H1 (cell line): ENCODE data around the gene BCAS3. TPM values are rescaled to one million over a fixed set of nuclear protein-coding genes. Genes with fewer than 3 reads are reported as not detected.

ENCODE experiments used
- CTCF ChIA-PET: fragments of 300-600 bp; sonication (Branson Sonifier 250); formaldehyde crosslinking; loops from one replicate; lab custom pipeline; 2021; ENCODE audit not compliant: partially characterized antibody; lab: Charles Lee
- POLR2A ChIA-PET: fragments of 300-600 bp; sonication (Branson Sonifier 250); formaldehyde crosslinking; loops from one replicate; lab custom pipeline; 2021; ENCODE audit warnings: inconsistent platforms; ENCODE audit not compliant: partially characterized antibody; lab: Charles Lee
- DNase-seq, 2 experiments: peaks; one replicate each; pipeline versions ENCODE4 v3.0.0 to v3.0.0-alpha.2; 2010 to 2022; ENCODE audit warnings: low spot score in 2 of 2, low read depth in 1 of 2, mixed read lengths in 1 of 2
- FAIRE-seq: peaks from 2 replicates; lab custom pipeline; 2011; peaks lifted over from hg19 to GRCh38; lab: Jason Lieb, UNC
- H2AFZ ChIP-seq: 2 replicates; pipeline ENCODE4 v1.8.1; 2012; ENCODE audit warnings: low read length, inconsistent platforms
- H2AK5ac ChIP-seq: 2 replicates; pipeline ENCODE4 v1.6.1; 2013; ENCODE audit warnings: low read depth, low read length
- H2BK120ac ChIP-seq: replicated peaks from 2 replicates; pipeline ENCODE3; 2013; ENCODE audit warnings: low read depth, low read length, inconsistent platforms
- H2BK12ac ChIP-seq: 2 replicates; pipeline ENCODE4 v1.6.1; 2013; ENCODE audit warnings: low read depth, low read length
- H2BK15ac ChIP-seq: 2 replicates; pipeline ENCODE4 v1.6.1; 2013; ENCODE audit warnings: low read length
- H2BK20ac ChIP-seq: 2 replicates; pipeline ENCODE4 v1.6.1; 2013; ENCODE audit warnings: low read length
- H2BK5ac ChIP-seq: 2 replicates; pipeline ENCODE4 v1.6.1; 2013; ENCODE audit warnings: low read depth, low read length
- H3K14ac ChIP-seq: 2 replicates; pipeline ENCODE4 v1.6.1; 2013; ENCODE audit warnings: inconsistent platforms; ENCODE audit not compliant: insufficient read length
- H3K18ac ChIP-seq: 2 replicates; pipeline ENCODE4 v1.6.1; 2013; ENCODE audit warnings: low read length; ENCODE audit errors: extremely low read depth
- H3K23ac ChIP-seq: 2 replicates; pipeline ENCODE4 v1.6.1; 2013; ENCODE audit warnings: inconsistent platforms; ENCODE audit not compliant: insufficient read length
- H3K23me2 ChIP-seq: 2 replicates; pipeline ENCODE4 v1.6.1; 2013; ENCODE audit warnings: low read depth, low read length
- H3K27ac ChIP-seq: 2 replicates; pipeline ENCODE4 v1.6.1; 2011; ENCODE audit warnings: low read depth, low read length, inconsistent platforms
- H3K27me3 ChIP-seq, 4 experiments: replicated peaks in 1 of 4; 1 replicate in 1 of 4; 2 replicates in 3 of 4; pipeline versions ENCODE4 v1.6.1 to v1.8.1; 2011 to 2013; ENCODE audit warnings: low read length in 3 of 4, mild to moderate bottlenecking in 3 of 4, inconsistent platforms in 2 of 4, mixed read lengths in 2 of 4, moderate library complexity in 1 of 4; ENCODE audit not compliant: control insufficient read depth in 3 of 4, insufficient read depth in 3 of 4; ENCODE audit errors: extremely low read depth in 1 of 4
- H3K36me3 ChIP-seq, 4 experiments: 2 replicates each; pipeline versions ENCODE4 v1.6.1 to v1.8.1; 2011 to 2013; ENCODE audit warnings: mild to moderate bottlenecking in 4 of 4, low read length in 3 of 4, moderate library complexity in 2 of 4, control low read depth in 1 of 4, inconsistent platforms in 1 of 4; ENCODE audit not compliant: insufficient read depth in 4 of 4, control insufficient read depth in 2 of 4
- H3K4ac ChIP-seq: replicated peaks from 2 replicates; pipeline ENCODE3; 2013; ENCODE audit warnings: low read length, low read depth, mixed read lengths, inconsistent platforms; ENCODE audit not compliant: insufficient read length
- H3K4me1 ChIP-seq, 4 experiments: replicated peaks in 1 of 4; 1 replicate in 1 of 4; 2 replicates in 3 of 4; pipeline versions ENCODE4 v1.6.1 to v1.8.1; 2011 to 2013; ENCODE audit warnings: low read length in 3 of 4, inconsistent platforms in 2 of 4, mixed read lengths in 1 of 4; ENCODE audit not compliant: insufficient read depth in 4 of 4, control insufficient read depth in 3 of 4
- H3K4me2 ChIP-seq, 2 experiments: 2 replicates each; pipeline versions ENCODE4 v1.6.1 to v1.8.1; 2011 to 2013; ENCODE audit warnings: low read depth in 2 of 2, low read length in 2 of 2, control low read depth in 1 of 2, inconsistent platforms in 1 of 2, mild to moderate bottlenecking in 1 of 2; ENCODE audit not compliant: insufficient read depth in 1 of 2
- H3K4me3 ChIP-seq, 4 experiments: fragments of 200-600, 300-600 bp in 1 of 4; sonication (generic), shearing (Covaris generic), sonication (Bioruptor Twin) in 1 of 4; 2 replicates each; pipeline versions ENCODE4 v1.5.1 to v1.8.1; 2011 to 2016; ENCODE audit warnings: low read length in 4 of 4, low read depth in 3 of 4, control low read depth in 2 of 4, inconsistent platforms in 2 of 4, mild to moderate bottlenecking in 2 of 4, mixed read lengths in 1 of 4, moderate library complexity in 1 of 4; ENCODE audit not compliant: insufficient read depth in 2 of 4; ENCODE audit errors: extremely low read depth in 1 of 4
- H3K56ac ChIP-seq: replicated peaks from 2 replicates; pipeline ENCODE3; 2013; ENCODE audit warnings: low read depth, mild to moderate bottlenecking, mixed read lengths, low read length, inconsistent platforms; ENCODE audit not compliant: insufficient read length
- H3K79me1 ChIP-seq: 2 replicates; pipeline ENCODE4 v1.6.1; 2013; ENCODE audit warnings: low read depth, low read length, control low read depth
- H3K79me2 ChIP-seq, 2 experiments: 2 replicates each; pipeline versions ENCODE4 v1.6.1 to v1.8.1; 2012 to 2013; ENCODE audit warnings: low read length in 2 of 2, mild to moderate bottlenecking in 2 of 2, inconsistent platforms in 1 of 2; ENCODE audit not compliant: insufficient read depth in 2 of 2, control insufficient read depth in 1 of 2
- H3K9ac ChIP-seq, 4 experiments: replicated peaks in 1 of 4; 1 replicate in 1 of 4; 2 replicates in 3 of 4; pipeline versions ENCODE4 v1.6.1 to v1.8.1; 2011 to 2013; ENCODE audit warnings: low read depth in 3 of 4, low read length in 3 of 4, control low read depth in 2 of 4, mild to moderate bottlenecking in 2 of 4, moderate library complexity in 2 of 4, inconsistent platforms in 1 of 4; ENCODE audit errors: extremely low read depth in 1 of 4
- H3K9me3 ChIP-seq, 2 experiments: 2 replicates each; pipeline versions ENCODE4 v1.6.1 to v1.8.1; 2012 to 2013; ENCODE audit warnings: mild to moderate bottlenecking in 2 of 2, moderate library complexity in 2 of 2, control low read depth in 1 of 2, inconsistent platforms in 1 of 2, low read depth in 1 of 2, low read length in 1 of 2, mixed read lengths in 1 of 2; ENCODE audit not compliant: insufficient read depth in 2 of 2
- H4K20me1 ChIP-seq, 2 experiments: replicated peaks in 1 of 2; 2 replicates each; pipeline versions ENCODE3 to v1.8.1; 2011 to 2013; ENCODE audit warnings: inconsistent platforms in 2 of 2, low read length in 2 of 2, mild to moderate bottlenecking in 1 of 2; ENCODE audit not compliant: insufficient read depth in 2 of 2, control insufficient read depth in 1 of 2
- H4K5ac ChIP-seq: 2 replicates; pipeline ENCODE4 v1.6.1; 2013; ENCODE audit warnings: low read length, low read depth, mixed read lengths, inconsistent platforms; ENCODE audit not compliant: insufficient read length
- H4K8ac ChIP-seq: 2 replicates; pipeline ENCODE4 v1.8.0; 2013; ENCODE audit warnings: mild to moderate bottlenecking, moderate library complexity, low read length, inconsistent platforms; ENCODE audit not compliant: insufficient read depth; ENCODE audit errors: extremely low read depth
- H4K91ac ChIP-seq: replicated peaks from 2 replicates; pipeline ENCODE3; 2013; ENCODE audit warnings: low read length, mixed read lengths, inconsistent platforms; ENCODE audit not compliant: insufficient read length
- JUND ChIP-seq: IDR thresholded peaks from 2 replicates; pipeline ENCODE4 v1.6.1; 2011; ENCODE audit warnings: mild to moderate bottlenecking, improper control_type of control experiment, low read length
- KDM1A ChIP-seq: fragments of 200-600, 300-600 bp; sonication (generic); IDR thresholded peaks from 2 replicates; pipeline ENCODE4 v1.7.1; 2016; ENCODE audit warnings: mild to moderate bottlenecking, low read length, borderline replicate concordance
- KDM5A ChIP-seq: fragments of 200-600 bp; IDR thresholded peaks from 2 replicates; pipeline ENCODE4 v1.7.1; 2012; ENCODE audit warnings: mild to moderate bottlenecking, low read length, inconsistent platforms, mixed read lengths
- PHF8 ChIP-seq: fragments of 200-600 bp; sonication (generic); conservative IDR thresholded peaks from 2 replicates; pipeline ENCODE4 v1.7.1; 2012; ENCODE audit warnings: low read depth, mild to moderate bottlenecking, inconsistent platforms, low read length, moderate library complexity
- POU5F1 ChIP-seq: IDR thresholded peaks from 2 replicates; pipeline ENCODE4 v1.6.1; 2011; ENCODE audit warnings: low read depth, mild to moderate bottlenecking, low read length, moderate library complexity
- RAD21 ChIP-seq, 2 experiments: IDR thresholded peaks in 1 of 2; conservative IDR thresholded peaks in 1 of 2; 2 replicates each; pipeline ENCODE4 v1.6.1; 2011; ENCODE audit warnings: low read depth in 2 of 2, low read length in 2 of 2, improper control_type of control experiment in 1 of 2, inconsistent platforms in 1 of 2, mild to moderate bottlenecking in 1 of 2, moderate library complexity in 1 of 2
- RNF2 ChIP-seq: fragments of 200-900, 300-1000 bp; sonication (generic); IDR thresholded peaks from 2 replicates; pipeline ENCODE4 v1.7.1; 2016; ENCODE audit warnings: borderline replicate concordance, low read depth, mild to moderate bottlenecking, antibody characterized with exemption, low read length; ENCODE audit not compliant: poor library complexity, severe bottlenecking; ENCODE audit errors: missing control alignments
- SIN3A ChIP-seq, 2 experiments: IDR thresholded peaks in 1 of 2; conservative IDR thresholded peaks in 1 of 2; 2 replicates each; pipeline ENCODE4 v1.6.1; 2011 to 2012; ENCODE audit warnings: low read length in 2 of 2, improper control_type of control experiment in 1 of 2, low read depth in 1 of 2, mild to moderate bottlenecking in 1 of 2
- TBP ChIP-seq: IDR thresholded peaks from 2 replicates; pipeline ENCODE4 v1.6.1; 2011; ENCODE audit warnings: low read depth, low read length, improper control_type of control experiment
- WGBS, 2 experiments: shearing (Covaris generic) in 1 of 2; methylation state at CpG; one replicate each; pipeline versions ENCODE4 v1.1.6 to v1.1.7; 2013 to 2015; ENCODE audit warnings: low lambda C conversion rate in 2 of 2, mixed read lengths in 2 of 2, inconsistent platforms in 1 of 2, low coverage in 1 of 2, missing lambda C conversion rate in 1 of 2; ENCODE audit not compliant: insufficient replicate concordance in 2 of 2, insufficient coverage in 1 of 2, insufficient read length in 1 of 2; ENCODE audit errors: extremely low coverage in 1 of 2, missing lambda C conversion rate in 1 of 2; 5-methylcytosine and 5-hydroxymethylcytosine counted together
- polyA plus RNA-seq, 7 experiments: library from polyadenylated mRNA; depleted of rRNA in 3 of 7; stranded (reverse) in 5 of 7; unstranded in 2 of 7; fragments of >200 nt in 5 of 7; fragments of 200-250 nt in 2 of 7; gene quantifications; 1 replicate in 5 of 7; 2 replicates in 1 of 7; 4 replicates in 1 of 7; pipeline versions ENCODE4 v1.2.1 to v1.2.3, GENCODE V29; 2011 to 2013; ENCODE audit warnings: missing spikeins in 2 of 7, mixed read lengths in 2 of 7
- total RNA-seq: library from RNA; stranded (reverse); fragmentation: NEBNext Ultra II Directional; extraction: Animal tissue kit (Norgen Biotek cat#: 25700); gene quantifications from 2 replicates; pipeline ENCODE4 v1.2.1, GENCODE V29; 2021

The BCAS3 gene
- total and polyA plus RNA-seq, 2 of the 8 experiments (the other 6 are each of a cell fraction or from before 2014, with no cell fraction given), result 9.9 to 13.3 TPM

GRCh38 chr17:61338000-61338798 lies 660.5 kb downstream of the BCAS3 start:
- Histone ChIP-seq H3K79me2 (no peaks in the 10 kb centered on the region), H2BK12ac (no peak overlapping the region), H3K4me3 (no peak overlapping the region), H3K9me3 (no peaks in the 10 kb centered on the region), H3K56ac (no peak overlapping the region), H3K4me2 (no peak overlapping the region), H3K9ac (no peak overlapping the region), H3K23me2 (no peaks in the 10 kb centered on the region), H3K79me1 (no peaks in the 10 kb centered on the region), H4K5ac (no peak overlapping the region), H3K14ac (no peak overlapping the region), H3K23ac (no peak overlapping the region), H2BK15ac (no peak overlapping the region), H2AFZ (no peak overlapping the region), H4K20me1 (no peaks in the 10 kb centered on the region), H4K91ac (no peak overlapping the region), H3K18ac (no peak overlapping the region), H3K36me3 (no peaks in the 10 kb centered on the region), H2AK5ac (no peak overlapping the region), H3K27me3 (no peaks in the 10 kb centered on the region), H2BK5ac (no peak overlapping the region), H3K27ac (no peak overlapping the region), H2BK20ac (no peak overlapping the region), H3K4ac (no peak overlapping the region), H3K4me1 (0 out of 7 replicates have a peak, but pooled peaks cover 0 to 2% (median 0%) of the 10 kb centered on the region in 4 experiments), H4K8ac (no peak overlapping the region), H2BK120ac (no peak overlapping the region)
- FAIRE-seq, result no peak
- no peak for DNase-seq
- TF ChIP-seq RAD21 (IDR thresholded peaks at IDR 0.05 in 1 of 2, conservative IDR thresholded peaks at IDR 0.05 in 1 of 2; ENCODE audit: low read depth in 2 of 2, low read length in 2 of 2) (no peak), KDM1A (no peak), POU5F1 (no peak), JUND (no peak), PHF8 (no peak), SIN3A (conservative IDR thresholded peaks at IDR 0.05 in 1 of 2, IDR thresholded peaks at IDR 0.05 in 1 of 2; ENCODE audit: low read depth in 1 of 2, low read length in 2 of 2) (no peak), RNF2 (no peak), KDM5A (no peak), TBP (no peak)
- 86% methylated on average over 11 of the region's 12 CpGs; no CpG with 5 or more reads in 1 of the 2 experiments for WGBS, 2 experiments
- ChIA-PET CTCF (interaction anchor here (1.2 to 1.4 kb wide), 2 partner anchors 20 to 341 kb away, joined by 3 read pairs; no protein-coding TSS in a partner anchor), POLR2A (no interaction called here)
